Fibroblast of mammary gland (primary cell): Measurements from ENCODE around the gene CXCL16.
A peak's percentile ranks its signal among the peaks of the same experiment; 100 is the strongest.
"Not testable (repeated sequence)": the region's sequence is repeated elsewhere in the genome, so short reads cannot be mapped to it uniquely, and the experiment has no call there.

Experiments
- DNase-seq: peaks from one replicate; pipeline ENCODE4 v3.0.0-alpha.2; 2010; ENCODE audit warnings: low read depth
- H3K4me3 ChIP-seq: 2 replicates; pipeline ENCODE4 v1.5.1; 2011; ENCODE audit warnings: low read depth, mild to moderate bottlenecking, low read length, moderate library complexity; ENCODE audit not compliant: control insufficient read depth
- TF ChIP-seq, protein P1 (sequence below): conservative IDR thresholded peaks from 2 replicates; pipeline ENCODE4 v1.5.1; 2011; ENCODE audit warnings: low read depth, low read length, inconsistent platforms; ENCODE audit not compliant: control insufficient read depth, insufficient read depth

The CXCL16 gene

DNA sequence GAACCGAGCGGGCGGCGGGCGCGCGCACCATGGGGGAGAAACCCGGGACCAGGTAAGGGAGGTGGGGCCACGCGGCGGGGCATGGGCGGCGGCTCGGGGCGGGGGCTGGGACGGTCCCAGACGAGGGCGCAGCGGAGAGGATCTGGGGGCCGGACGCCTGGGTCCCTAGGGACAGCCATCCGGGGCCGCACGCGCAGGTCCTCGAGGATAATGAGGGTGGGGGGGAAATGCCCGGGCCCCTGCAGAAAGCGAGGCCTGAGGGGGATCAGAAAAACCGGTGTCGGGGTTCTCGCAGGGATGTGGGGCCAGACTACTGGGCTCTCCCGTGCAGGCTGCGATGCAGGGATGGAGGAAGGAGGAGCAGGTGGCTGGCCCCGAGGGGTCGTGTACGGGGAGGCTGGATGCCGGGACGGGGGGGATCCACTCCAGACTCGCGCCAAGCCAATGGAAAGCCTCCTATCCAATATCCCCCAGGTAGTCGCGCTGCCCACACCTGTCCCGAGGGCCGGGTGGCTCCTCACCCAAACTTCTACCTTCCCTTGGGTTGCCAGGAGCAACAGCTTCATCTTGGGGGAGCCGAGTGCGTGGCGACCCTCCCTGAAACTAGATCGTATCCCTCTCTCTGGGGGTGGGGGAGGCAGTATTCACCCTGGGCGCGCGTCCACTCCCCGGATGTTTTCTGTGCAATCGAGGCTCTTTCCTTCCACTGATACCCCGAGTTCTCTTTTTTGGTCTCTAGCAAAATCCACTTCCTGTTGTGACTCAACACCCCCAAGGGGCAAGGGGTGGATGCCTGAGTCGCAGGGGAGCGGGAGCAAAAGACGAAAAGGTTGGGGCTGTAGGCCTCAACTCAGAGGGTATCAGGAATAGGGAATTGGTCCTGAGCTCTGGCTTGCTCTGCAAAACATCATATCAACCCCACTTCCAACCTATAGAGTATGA lies 28.8 kb downstream of the CXCL16 start:
- peak overlapping the region; percentile 61 for H3K4me3 ChIP-seq
- TF ChIP-seq, protein P1, sequence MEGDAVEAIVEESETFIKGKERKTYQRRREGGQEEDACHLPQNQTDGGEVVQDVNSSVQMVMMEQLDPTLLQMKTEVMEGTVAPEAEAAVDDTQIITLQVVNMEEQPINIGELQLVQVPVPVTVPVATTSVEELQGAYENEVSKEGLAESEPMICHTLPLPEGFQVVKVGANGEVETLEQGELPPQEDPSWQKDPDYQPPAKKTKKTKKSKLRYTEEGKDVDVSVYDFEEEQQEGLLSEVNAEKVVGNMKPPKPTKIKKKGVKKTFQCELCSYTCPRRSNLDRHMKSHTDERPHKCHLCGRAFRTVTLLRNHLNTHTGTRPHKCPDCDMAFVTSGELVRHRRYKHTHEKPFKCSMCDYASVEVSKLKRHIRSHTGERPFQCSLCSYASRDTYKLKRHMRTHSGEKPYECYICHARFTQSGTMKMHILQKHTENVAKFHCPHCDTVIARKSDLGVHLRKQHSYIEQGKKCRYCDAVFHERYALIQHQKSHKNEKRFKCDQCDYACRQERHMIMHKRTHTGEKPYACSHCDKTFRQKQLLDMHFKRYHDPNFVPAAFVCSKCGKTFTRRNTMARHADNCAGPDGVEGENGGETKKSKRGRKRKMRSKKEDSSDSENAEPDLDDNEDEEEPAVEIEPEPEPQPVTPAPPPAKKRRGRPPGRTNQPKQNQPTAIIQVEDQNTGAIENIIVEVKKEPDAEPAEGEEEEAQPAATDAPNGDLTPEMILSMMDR = no peak
- no peak for DNase-seq

DNA sequence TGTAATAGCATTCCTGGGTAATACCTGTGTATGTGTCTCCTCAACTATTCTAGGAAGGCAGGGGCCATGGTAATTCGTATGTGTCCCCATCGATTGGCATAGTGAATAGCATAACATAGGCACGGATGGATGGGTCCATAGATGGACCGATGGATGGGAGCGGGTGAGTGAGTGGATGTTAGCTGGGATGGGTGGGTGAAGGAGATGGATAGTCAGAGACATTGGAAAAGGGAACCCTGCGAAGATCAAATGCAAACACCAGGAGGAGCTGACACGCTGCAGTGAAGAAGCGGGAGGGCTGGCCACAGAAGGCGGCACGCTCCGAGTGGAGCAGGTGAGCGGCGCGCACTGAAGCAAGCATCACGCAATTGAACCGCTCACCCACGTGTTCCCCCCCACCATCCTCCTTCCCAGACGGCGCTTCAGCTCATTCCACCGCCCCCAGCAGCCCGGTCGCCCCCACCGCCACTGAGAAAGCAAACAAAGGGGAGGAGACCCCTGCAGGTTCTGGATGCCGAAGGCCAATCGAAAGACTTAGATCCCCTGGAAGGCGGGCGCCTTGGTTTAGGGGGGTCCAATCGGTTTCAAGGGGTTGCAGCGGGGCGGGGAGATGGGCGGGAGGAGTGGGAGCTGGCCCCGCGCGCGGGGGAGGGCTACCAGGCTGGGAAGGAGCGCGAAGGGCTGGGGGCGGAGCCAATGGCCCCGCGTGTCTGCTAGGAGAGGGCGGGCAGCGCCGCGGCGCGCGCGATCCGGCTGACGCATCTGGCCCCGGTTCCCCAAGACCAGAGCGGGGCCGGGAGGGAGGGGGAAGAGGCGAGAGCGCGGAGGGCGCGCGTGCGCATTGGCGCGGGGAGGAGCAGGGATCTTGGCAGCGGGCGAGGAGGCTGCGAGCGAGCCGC lies 29.7 kb downstream of the CXCL16 start, which contains the start of gene ARRB2:
Gene ARRB2, plus strand, starts transcription at position 839 of the 899 bp plus-strand sequence. CDS start 90 bp downstream, outside the sequence.
- peak within 1 kb of the TSS; percentile 61 for H3K4me3 ChIP-seq
- TF ChIP-seq, protein P1 = peak; percentile 58
- peak; percentile 97 for DNase-seq

DNA sequence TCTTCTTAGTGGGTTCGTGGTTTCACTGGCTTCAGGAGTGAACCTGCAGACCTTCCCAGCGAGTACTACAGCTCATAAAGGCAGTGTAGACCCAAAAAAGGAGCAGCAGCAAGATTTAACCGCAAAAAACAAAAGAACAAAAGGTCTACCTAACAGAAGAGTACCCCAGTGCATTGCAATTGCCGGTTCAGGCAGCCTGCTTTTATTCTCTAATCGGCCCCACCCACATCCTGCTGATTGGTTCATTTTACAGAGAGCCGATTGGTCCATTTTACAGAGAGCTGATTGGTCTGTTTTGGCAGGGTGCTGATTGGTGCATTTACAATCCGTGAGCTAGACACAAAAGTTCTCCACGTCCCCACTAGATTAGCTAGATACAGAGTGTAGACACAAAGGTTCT lies 31.3 kb downstream of the CXCL16 start:
- no peak overlapping the region for H3K4me3 ChIP-seq
- DNase-seq = no peak
- TF ChIP-seq, protein P1 = no peak

DNA sequence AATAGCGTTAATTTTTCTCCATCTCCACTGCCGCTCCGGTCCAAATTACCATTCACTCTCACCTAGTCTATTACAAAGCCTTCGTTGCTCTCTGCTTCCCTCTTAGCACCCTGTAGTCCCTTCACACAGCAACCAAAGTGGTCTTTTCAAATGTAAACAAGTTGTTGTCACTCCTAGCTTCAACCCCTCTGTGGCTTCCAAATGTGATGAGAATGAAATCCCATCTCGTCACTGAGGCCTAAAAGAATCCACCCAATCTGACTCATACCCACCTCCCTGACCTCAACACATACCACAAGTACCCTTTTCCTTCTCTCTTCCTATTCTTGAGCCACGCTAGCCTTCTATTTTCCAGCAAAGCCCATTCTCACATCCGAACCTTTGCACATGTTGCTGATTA lies 33.6 kb downstream of the CXCL16 start:
- TF ChIP-seq, protein P1 = no peak
- DNase-seq = peak; percentile 63
- no peak overlapping the region for H3K4me3 ChIP-seq

DNA sequence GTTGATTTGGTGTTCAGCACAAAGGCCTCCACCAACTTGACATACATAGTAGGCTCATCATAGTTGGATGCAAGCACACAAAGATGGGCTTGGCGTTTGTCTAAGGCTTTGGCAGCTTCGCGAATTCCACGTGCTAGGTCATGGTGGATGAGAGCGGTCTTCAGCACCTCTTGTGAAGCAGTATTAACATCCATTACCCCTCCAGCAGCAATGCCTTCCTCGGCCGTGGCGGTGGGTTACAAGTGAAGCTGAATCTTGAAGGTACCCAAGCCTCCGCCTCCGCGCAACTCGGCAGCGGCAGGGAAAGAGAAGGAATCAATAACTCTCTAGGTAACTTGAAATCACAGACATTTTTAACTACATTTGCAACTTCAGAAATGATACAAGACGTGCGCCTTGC lies 34.7 kb downstream of the CXCL16 start:
- no peak for DNase-seq
- no peak overlapping the region for H3K4me3 ChIP-seq
- TF ChIP-seq, protein P1 = no peak

DNA sequence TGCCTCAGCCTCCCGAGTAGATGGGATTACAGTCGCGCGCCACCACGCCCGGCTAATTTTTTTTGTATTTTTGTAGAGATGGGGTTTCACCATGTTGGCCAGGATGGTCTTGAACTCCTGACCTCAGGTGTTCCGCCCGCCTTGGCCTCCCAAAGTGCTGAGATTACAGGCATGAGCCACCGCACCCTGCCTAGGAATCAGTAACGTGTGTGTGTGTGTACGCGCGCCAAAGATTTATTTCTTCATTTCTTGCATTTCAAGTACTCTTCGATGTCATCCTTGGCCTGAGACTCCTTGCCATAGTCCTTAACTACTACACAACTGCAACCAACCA lies 35.2 kb downstream of the CXCL16 start:
- peak overlapping the region; percentile 93 for H3K4me3 ChIP-seq
- not testable (repeated sequence) for DNase-seq

DNA sequence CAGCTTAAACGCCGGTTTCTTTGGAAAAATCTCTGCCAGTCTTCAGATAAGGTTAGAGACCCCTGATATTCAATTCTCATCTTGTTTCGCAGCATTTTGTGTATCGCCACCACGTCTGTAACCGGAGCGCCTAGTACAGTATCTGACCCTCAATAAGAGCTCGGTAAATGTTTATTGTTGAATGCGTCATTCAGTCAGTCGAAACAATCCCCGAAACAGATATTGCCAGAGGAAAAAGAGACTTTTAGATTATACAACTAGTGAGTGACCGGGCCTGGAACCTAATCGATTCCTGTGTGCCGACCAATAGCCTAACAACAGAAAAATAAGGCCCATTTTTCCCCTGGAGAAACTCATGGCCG lies 36.4 kb downstream of the CXCL16 start:
- no peak for DNase-seq
- TF ChIP-seq, protein P1 = no peak
- peak overlapping the region; percentile 93 for H3K4me3 ChIP-seq
